ENCODE results near the gene CYYR1. TPM values are rescaled to one million over a fixed set of nuclear protein-coding genes. Genes with fewer than 3 reads are reported as not detected.

CYYR1 gene
- total and polyA plus RNA-seq, 4 experiments from 2014 or later = not detected

- ChIA-PET POLR2A (ENCODE audit: partially characterized antibody) (no interaction called here), CTCF (ENCODE audit: partially characterized antibody) (no interaction called here)
- Mint-ChIP-seq H3K27me3 (peaks cover 5 to 8% of the 10 kb centered on the region in 2 donors), H3K4me3 (no peak overlapping the region), H3K27ac (no peak overlapping the region), H3K9me3 (peaks cover 0 to 18% (median 8%) of the 10 kb centered on the region in 8 donors), H3K4me1 (peaks cover 0 to 4% (median 1%) of the 10 kb centered on the region in 4 donors), H3K36me3 (no peaks in the 10 kb centered on the region)
- Histone ChIP-seq H3K4me1 (ENCODE audit: insufficient read depth, low read length) (no peaks in the 10 kb centered on the region), H3K9me3 (ENCODE audit: control insufficient read depth in 1 of 2, low read length in 2 of 2) (no peaks in the 10 kb centered on the region), H3K36me3 (ENCODE audit: insufficient read depth, low read length) (no peaks in the 10 kb centered on the region), H3K4me3 (ENCODE audit: low read length in 2 of 2) (no peak overlapping the region), H3K27ac (ENCODE audit: low read depth, low read length) (no peak overlapping the region), H3K27me3 (ENCODE audit: insufficient read depth, low read length) (no peaks in the 10 kb centered on the region)
- DNase-seq = no peak
- intact Hi-C loops (cut with micrococcal nuclease) = no loop called here
These were observed 2.9 kb downstream of the CYYR1 start for GRCh38 chr21:26570203-26570602.

- no peaks in the 10 kb centered on the region for H3K27me3 ChIP-seq (ENCODE audit: insufficient read depth, low read length)
- Mint-ChIP-seq H3K36me3 (no peaks in the 10 kb centered on the region), H3K4me1 (no peaks in the 10 kb centered on the region), H3K27ac (no peak overlapping the region), H3K27me3 (peaks cover 0 to 4% of the 10 kb centered on the region in 2 donors), H3K9me3 (peaks cover 0 to 6% (median 3%) of the 10 kb centered on the region in 8 donors), H3K4me3 (no peak overlapping the region)
- H3K36me3 ChIP-seq (ENCODE audit: insufficient read depth, low read length) = no peaks in the 10 kb centered on the region
- POLR2A ChIA-PET (ENCODE audit: partially characterized antibody) = no interaction called here
- H3K4me3 ChIP-seq (ENCODE audit: low read length in 2 of 2) = no peak overlapping the region
- CTCF ChIA-PET (ENCODE audit: partially characterized antibody) = no interaction called here
- no peaks in the 10 kb centered on the region for H3K9me3 ChIP-seq (ENCODE audit: control insufficient read depth in 1 of 2, low read length in 2 of 2)
- intact Hi-C loops (cut with micrococcal nuclease) = no loop called here
- H3K27ac ChIP-seq (ENCODE audit: low read depth, low read length) = no peak overlapping the region
- DNase-seq = no peak
- H3K4me1 ChIP-seq (ENCODE audit: insufficient read depth, low read length) = no peaks in the 10 kb centered on the region
These were observed 7.5 kb downstream of the CYYR1 start for GRCh38 chr21:26565546-26565945.

GRCh38 chr21:26565111-26565510, 8.0 kb downstream of the CYYR1 start:
- Mint-ChIP-seq H3K4me1 (no peaks in the 10 kb centered on the region), H3K27ac (no peak overlapping the region), H3K27me3 (peaks cover 0 to 4% of the 10 kb centered on the region in 2 donors), H3K4me3 (no peak overlapping the region), H3K36me3 (no peaks in the 10 kb centered on the region), H3K9me3 (peaks cover 0 to 6% (median 3%) of the 10 kb centered on the region in 8 donors)
- ChIA-PET POLR2A (ENCODE audit: partially characterized antibody) (no interaction called here), CTCF (ENCODE audit: partially characterized antibody) (no interaction called here)
- H3K27me3 ChIP-seq (ENCODE audit: insufficient read depth, low read length) = no peaks in the 10 kb centered on the region
- no peaks in the 10 kb centered on the region for H3K9me3 ChIP-seq (ENCODE audit: control insufficient read depth in 1 of 2, low read length in 2 of 2)
- H3K4me3 ChIP-seq (ENCODE audit: low read length in 2 of 2) = no peak overlapping the region
- H3K27ac ChIP-seq (ENCODE audit: low read depth, low read length) = no peak overlapping the region
- intact Hi-C loops (cut with micrococcal nuclease) = no loop called here
- no peaks in the 10 kb centered on the region for H3K4me1 ChIP-seq (ENCODE audit: insufficient read depth, low read length)
- no peak for DNase-seq
- no peaks in the 10 kb centered on the region for H3K36me3 ChIP-seq (ENCODE audit: insufficient read depth, low read length)

- Histone ChIP-seq H3K4me1 (ENCODE audit: insufficient read depth, low read length) (no peaks in the 10 kb centered on the region), H3K27ac (ENCODE audit: low read depth, low read length) (no peak overlapping the region), H3K27me3 (ENCODE audit: insufficient read depth, low read length) (no peaks in the 10 kb centered on the region), H3K9me3 (ENCODE audit: control insufficient read depth in 1 of 2, low read length in 2 of 2) (no peaks in the 10 kb centered on the region), H3K4me3 (ENCODE audit: low read length in 2 of 2) (no peak overlapping the region), H3K36me3 (ENCODE audit: insufficient read depth, low read length) (no peaks in the 10 kb centered on the region)
- Mint-ChIP-seq H3K4me1 (no peaks in the 10 kb centered on the region), H3K4me3 (no peak overlapping the region), H3K9me3 (peaks cover 0 to 4% (median 2%) of the 10 kb centered on the region in 8 donors), H3K36me3 (no peaks in the 10 kb centered on the region), H3K27me3 (peaks cover 0 to 4% of the 10 kb centered on the region in 2 donors), H3K27ac (no peak overlapping the region)
- DNase-seq = no peak
- ChIA-PET POLR2A (ENCODE audit: partially characterized antibody) (no interaction called here), CTCF (ENCODE audit: partially characterized antibody) (no interaction called here)
- intact Hi-C loops (cut with micrococcal nuclease) = no loop called here
These were observed 9.1 kb downstream of the CYYR1 start for GRCh38 chr21:26563856-26564503.

- no peaks in the 10 kb centered on the region for H3K9me3 ChIP-seq (ENCODE audit: control insufficient read depth in 1 of 2, low read length in 2 of 2)
- Mint-ChIP-seq H3K27me3 (peaks cover 0 to 2% of the 10 kb centered on the region in 2 donors), H3K36me3 (no peaks in the 10 kb centered on the region), H3K9me3 (peaks cover 0 to 4% (median 0%) of the 10 kb centered on the region in 8 donors), H3K4me3 (no peak overlapping the region), H3K4me1 (no peaks in the 10 kb centered on the region), H3K27ac (no peak overlapping the region)
- no peak overlapping the region for H3K4me3 ChIP-seq (ENCODE audit: low read length in 2 of 2)
- no peak for DNase-seq
- intact Hi-C loops (cut with micrococcal nuclease) = no loop called here
- H3K36me3 ChIP-seq (ENCODE audit: insufficient read depth, low read length) = no peaks in the 10 kb centered on the region
- ChIA-PET CTCF (ENCODE audit: partially characterized antibody) (no interaction called here), POLR2A (ENCODE audit: partially characterized antibody) (no interaction called here)
- no peak overlapping the region for H3K27ac ChIP-seq (ENCODE audit: low read depth, low read length)
- H3K27me3 ChIP-seq (ENCODE audit: insufficient read depth, low read length) = no peaks in the 10 kb centered on the region
- no peaks in the 10 kb centered on the region for H3K4me1 ChIP-seq (ENCODE audit: insufficient read depth, low read length)
These were observed 12.5 kb downstream of the CYYR1 start for GRCh38 chr21:26560612-26561011.

GRCh38 chr21:26559099-26559498, 14.0 kb downstream of the CYYR1 start:
- Mint-ChIP-seq H3K36me3 (no peaks in the 10 kb centered on the region), H3K9me3 (peaks cover 0 to 4% (median 0%) of the 10 kb centered on the region in 8 donors), H3K27ac (no peak overlapping the region), H3K27me3 (peaks cover 0 to 2% of the 10 kb centered on the region in 2 donors), H3K4me3 (no peak overlapping the region), H3K4me1 (no peaks in the 10 kb centered on the region)
- CTCF ChIA-PET (ENCODE audit: partially characterized antibody) = no interaction called here
- DNase-seq = no peak
- intact Hi-C loops (cut with micrococcal nuclease) = no loop called here
- Histone ChIP-seq H3K27ac (ENCODE audit: low read depth, low read length) (no peak overlapping the region), H3K4me3 (ENCODE audit: low read length in 2 of 2) (no peak overlapping the region), H3K36me3 (ENCODE audit: insufficient read depth, low read length) (no peaks in the 10 kb centered on the region), H3K9me3 (ENCODE audit: control insufficient read depth in 1 of 2, low read length in 2 of 2) (no peaks in the 10 kb centered on the region), H3K4me1 (ENCODE audit: insufficient read depth, low read length) (no peaks in the 10 kb centered on the region), H3K27me3 (ENCODE audit: insufficient read depth, low read length) (no peaks in the 10 kb centered on the region)
- POLR2A ChIA-PET (ENCODE audit: partially characterized antibody) = no interaction called here

GRCh38 chr21:26557106-26557505, 16.0 kb downstream of the CYYR1 start:
- no peaks in the 10 kb centered on the region for H3K9me3 ChIP-seq (ENCODE audit: control insufficient read depth in 1 of 2, low read length in 2 of 2)
- ChIA-PET POLR2A (ENCODE audit: partially characterized antibody) (no interaction called here), CTCF (ENCODE audit: partially characterized antibody) (no interaction called here)
- Mint-ChIP-seq H3K4me1 (no peaks in the 10 kb centered on the region), H3K4me3 (no peak overlapping the region), H3K36me3 (no peaks in the 10 kb centered on the region), H3K27ac (no peak overlapping the region), H3K27me3 (no peaks in the 10 kb centered on the region), H3K9me3 (peaks cover 0 to 2% (median 0%) of the 10 kb centered on the region in 8 donors)
- H3K4me1 ChIP-seq (ENCODE audit: insufficient read depth, low read length) = no peaks in the 10 kb centered on the region
- intact Hi-C loops (cut with micrococcal nuclease) = no loop called here
- H3K27me3 ChIP-seq (ENCODE audit: insufficient read depth, low read length) = no peaks in the 10 kb centered on the region
- no peak for DNase-seq
- no peak overlapping the region for H3K4me3 ChIP-seq (ENCODE audit: low read length in 2 of 2)
- H3K36me3 ChIP-seq (ENCODE audit: insufficient read depth, low read length) = no peaks in the 10 kb centered on the region
- H3K27ac ChIP-seq (ENCODE audit: low read depth, low read length) = no peak overlapping the region

Measured in CD4-positive, alpha-beta memory T cell (primary cell).